Lung (tissue), 12 donors: ENCODE data around the gene MYO5A. TPM values are rescaled to one million over a fixed set of nuclear protein-coding genes. Genes with fewer than 3 reads are reported as not detected.

Experiments
- ATAC-seq: fragments of 200-7000 bp; cut with Tn5 transposase; one replicate; pipeline ENCODE4 v1.9.1; 2020; ENCODE audit warnings: moderate number of reproducible peaks; ENCODE audit not compliant: insufficient read depth, low FRiP score
- DNase-seq, 3 donors: peaks; one replicate each; pipeline ENCODE4 v3.0.0-alpha.2; 2013 to 2017
- H3K27ac ChIP-seq, 2 donors: one replicate each; pipeline ENCODE4 v1.5.1; 2013; ENCODE audit warnings: mild to moderate bottlenecking in 2 of 2, moderate library complexity in 2 of 2, control low read depth in 1 of 2, inconsistent platforms in 1 of 2, low read depth in 1 of 2, low read length in 1 of 2
- H3K27me3 ChIP-seq, 3 donors: one replicate each; pipeline ENCODE4 v1.5.1; 2013; ENCODE audit warnings: low read length in 2 of 3; ENCODE audit not compliant: control insufficient read depth in 3 of 3, insufficient read depth in 3 of 3
- H3K36me3 ChIP-seq, 4 donors: one replicate each; pipeline ENCODE4 v1.5.1; 2013; ENCODE audit warnings: low read length in 4 of 4, mild to moderate bottlenecking in 1 of 4, moderate library complexity in 1 of 4; ENCODE audit not compliant: control insufficient read depth in 4 of 4, insufficient read depth in 4 of 4
- H3K4me1 ChIP-seq, 5 donors: one replicate each; pipeline ENCODE4 v1.5.1; 2013; ENCODE audit warnings: low read length in 5 of 5, mild to moderate bottlenecking in 2 of 5, moderate library complexity in 1 of 5; ENCODE audit not compliant: control insufficient read depth in 5 of 5, insufficient read depth in 5 of 5
- H3K4me3 ChIP-seq: one replicate; pipeline ENCODE4 v1.5.1; 2013; ENCODE audit warnings: mild to moderate bottlenecking, control low read depth, moderate library complexity
- H3K9ac ChIP-seq, 2 donors: one replicate each; pipeline ENCODE4 v1.5.1; 2013; ENCODE audit warnings: low read length in 2 of 2, control low read depth in 1 of 2; ENCODE audit not compliant: insufficient read depth in 1 of 2
- H3K9me3 ChIP-seq, 4 donors: one replicate each; pipeline ENCODE4 v1.5.1; 2013; ENCODE audit warnings: low read length in 3 of 4, mild to moderate bottlenecking in 1 of 4, moderate library complexity in 1 of 4; ENCODE audit not compliant: control insufficient read depth in 4 of 4, insufficient read depth in 3 of 4
- WGBS, 2 donors: extraction: QIAGEN DNeasy Blood & Tissue Kit; methylation state at CpG; one replicate each; pipeline ENCODE4 v1.1.7; 2013; 5-methylcytosine and 5-hydroxymethylcytosine counted together
- polyA plus RNA-seq, 2 donors: library from polyadenylated mRNA; stranded (reverse); fragments of 200-250 nt; gene quantifications; one replicate each; pipeline ENCODE4 v1.2.1, GENCODE V29; 2013
- total RNA-seq, 2 donors: library from RNA; depleted of rRNA in 1 of 2; stranded (reverse); fragments of >200 nt in 1 of 2; gene quantifications; one replicate each; pipeline ENCODE4 v1.2.1, GENCODE V29; 2014 to 2021
- TF ChIP-seq, protein P1 (sequence below): IDR thresholded peaks from 2 replicates; pipeline ENCODE4 v1.5.1; 2012; ENCODE audit warnings: mild to moderate bottlenecking; ENCODE audit errors: control extremely low read depth, extremely low read depth
- donor health status: control.
- donor health status: control.
- donor health status: Bipolar disorder and iron deficiency.
- donor health status: healthy.
- donor health status: DM: yes; HTN: yes; CAD: no.

MYO5A gene
- total and polyA plus RNA-seq, 4 donors = 4.5 to 30.5 (median 13.3) TPM

DNA sequence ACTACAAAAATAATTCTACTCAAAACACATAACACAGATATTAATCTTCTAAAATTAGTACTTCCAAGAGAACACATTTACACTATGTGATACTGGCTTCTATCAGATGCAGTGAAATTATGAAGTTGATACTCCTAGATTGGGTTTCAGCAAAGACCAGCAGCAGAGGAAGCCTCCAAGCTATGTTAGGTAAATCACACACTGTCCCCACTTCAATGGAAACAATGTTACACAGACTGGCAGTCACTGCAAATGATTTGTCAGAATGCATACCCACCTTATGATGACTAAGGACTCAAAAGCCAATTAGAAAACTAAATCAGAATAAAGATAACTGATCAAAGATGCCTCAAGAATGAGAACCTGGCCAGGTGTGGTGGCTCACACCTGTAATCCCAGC, 143.0 kb downstream of the MYO5A start:
- H3K27me3 ChIP-seq = no peaks in the 10 kb centered on the region
- H3K9me3 ChIP-seq = no peaks in the 10 kb centered on the region
- peaks cover 0 to 23% (median 6%) of the 10 kb centered on the region in 4 donors for H3K36me3 ChIP-seq
- no peak for DNase-seq
- TF ChIP-seq, protein P1, sequence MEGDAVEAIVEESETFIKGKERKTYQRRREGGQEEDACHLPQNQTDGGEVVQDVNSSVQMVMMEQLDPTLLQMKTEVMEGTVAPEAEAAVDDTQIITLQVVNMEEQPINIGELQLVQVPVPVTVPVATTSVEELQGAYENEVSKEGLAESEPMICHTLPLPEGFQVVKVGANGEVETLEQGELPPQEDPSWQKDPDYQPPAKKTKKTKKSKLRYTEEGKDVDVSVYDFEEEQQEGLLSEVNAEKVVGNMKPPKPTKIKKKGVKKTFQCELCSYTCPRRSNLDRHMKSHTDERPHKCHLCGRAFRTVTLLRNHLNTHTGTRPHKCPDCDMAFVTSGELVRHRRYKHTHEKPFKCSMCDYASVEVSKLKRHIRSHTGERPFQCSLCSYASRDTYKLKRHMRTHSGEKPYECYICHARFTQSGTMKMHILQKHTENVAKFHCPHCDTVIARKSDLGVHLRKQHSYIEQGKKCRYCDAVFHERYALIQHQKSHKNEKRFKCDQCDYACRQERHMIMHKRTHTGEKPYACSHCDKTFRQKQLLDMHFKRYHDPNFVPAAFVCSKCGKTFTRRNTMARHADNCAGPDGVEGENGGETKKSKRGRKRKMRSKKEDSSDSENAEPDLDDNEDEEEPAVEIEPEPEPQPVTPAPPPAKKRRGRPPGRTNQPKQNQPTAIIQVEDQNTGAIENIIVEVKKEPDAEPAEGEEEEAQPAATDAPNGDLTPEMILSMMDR = no peak
- H3K9ac ChIP-seq = no peak overlapping the region
- no peak overlapping the region for H3K27ac ChIP-seq
- H3K4me1 ChIP-seq = no peaks in the 10 kb centered on the region
- H3K4me3 ChIP-seq = no peak overlapping the region
- ATAC-seq = no peak

DNA sequence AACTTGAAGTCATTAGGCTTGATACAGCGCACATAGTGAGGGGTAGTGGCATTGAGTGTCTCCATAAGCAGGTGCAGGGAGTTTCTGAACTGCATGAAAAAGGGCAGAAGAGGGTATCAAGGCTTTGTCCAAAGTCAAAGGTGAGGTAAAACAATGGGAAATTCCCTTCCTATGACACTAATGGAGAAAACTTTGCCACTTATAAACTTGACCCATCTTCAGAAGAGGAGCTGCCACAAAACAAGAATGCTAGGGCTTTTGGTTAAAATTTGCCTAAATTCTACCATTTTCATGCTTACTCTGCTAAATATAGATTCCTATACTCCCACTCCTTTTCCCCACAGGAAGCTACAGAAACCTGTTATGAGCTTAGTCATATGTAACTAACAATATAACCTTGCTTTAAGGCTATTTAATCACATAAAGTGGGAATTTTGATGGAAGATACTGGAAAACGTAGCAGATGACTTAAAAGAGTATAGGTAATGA, 145.5 kb downstream of the MYO5A start:
- Histone ChIP-seq H3K9ac (no peak overlapping the region), H3K27me3 (no peaks in the 10 kb centered on the region), H3K4me3 (no peak overlapping the region), H3K27ac (no peak overlapping the region), H3K9me3 (no peaks in the 10 kb centered on the region), H3K4me1 (no peaks in the 10 kb centered on the region), H3K36me3 (peaks cover 0 to 21% (median 10%) of the 10 kb centered on the region in 4 donors)
- DNase-seq (no peak), ATAC-seq (no peak)
- 94 to 97% methylated on average over 2 of the region's 2 CpGs for WGBS, 2 donors
- TF ChIP-seq, protein P1 = no peak

DNA sequence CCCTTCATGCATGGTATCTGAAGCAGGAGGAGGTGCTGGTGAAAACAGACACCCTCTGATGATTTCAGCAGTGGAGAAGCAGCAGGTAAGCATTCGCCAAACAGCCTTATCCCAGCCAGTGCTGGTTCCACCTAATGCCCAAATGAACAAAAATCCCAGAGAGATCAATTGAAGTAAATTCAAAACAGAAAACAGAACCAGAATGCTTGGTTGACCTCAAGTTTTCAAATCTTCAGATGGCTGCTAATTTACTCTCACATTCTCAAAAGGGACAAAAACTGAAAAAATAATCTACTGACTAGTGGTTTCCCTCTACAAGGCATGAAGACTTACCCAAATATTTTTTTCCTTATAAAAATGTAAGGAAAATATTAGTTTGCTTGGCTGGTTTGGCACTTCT, 146.0 kb downstream of the MYO5A start:
- no peak for ATAC-seq
- WGBS, 2 donors = 98 to 100% methylated on average over 1 of the region's 1 CpG
- Histone ChIP-seq H3K27me3 (no peaks in the 10 kb centered on the region), H3K4me3 (no peak overlapping the region), H3K27ac (no peak overlapping the region), H3K9me3 (no peaks in the 10 kb centered on the region), H3K4me1 (no peaks in the 10 kb centered on the region), H3K9ac (no peak overlapping the region), H3K36me3 (peaks cover 0 to 18% (median 9%) of the 10 kb centered on the region in 4 donors)
- DNase-seq = no peak
- TF ChIP-seq, protein P1 = no peak
